GM12878 (cell line): ENCODE data around the gene SH2B2. TPM values are rescaled to one million over a fixed set of nuclear protein-coding genes. Genes with fewer than 3 reads are reported as not detected.

ENCODE experiments used
- ATAC-seq: fragments of 200-7000 bp; cut with Tn5 transposase; 3 replicates; pipeline ENCODE4 v1.9.1; 2020; ENCODE audit warnings: mild to moderate bottlenecking, moderate library complexity
- BruUV-seq: library from RNA; stranded (reverse); fragments of 400-500 nt; replicated peaks from 2 replicates; lab custom pipeline; 2021; lab: Mats Ljungman, UMichigan
- CTCF ChIA-PET: fragments of 300-600 bp; sonication (Branson Sonifier 250); formaldehyde crosslinking; extraction: SDS; loops from one replicate; lab custom pipeline; 2021; ENCODE audit warnings: inconsistent platforms; lab: Yijun Ruan, JAX
- POLR2A ChIA-PET: fragments of 350-600 bp; formaldehyde crosslinking; extraction: SDS; loops from one replicate; lab custom pipeline; 2021; ENCODE audit warnings: inconsistent platforms; lab: Charles Lee
- RAD21 ChIA-PET: fragments of 300-600 bp; sonication (Branson Sonifier 250); formaldehyde crosslinking; loops from one replicate; lab custom pipeline; 2023; ENCODE audit warnings: antibody characterized with exemption; ENCODE audit not compliant: unreplicated experiment; lab: Charles Lee
- SMC1A ChIA-PET: fragments of 300-600 bp; sonication (Branson Sonifier 250); formaldehyde crosslinking; loops from one replicate; lab custom pipeline; 2023; ENCODE audit not compliant: unreplicated experiment, uncharacterized antibody; lab: Charles Lee
- DNase-seq: peaks from one replicate; pipeline ENCODE4 v3.0.0-alpha.2; 2011; ENCODE audit warnings: low read depth, low spot score
- FAIRE-seq: peaks from 3 replicates; lab custom pipeline; 2011; peaks lifted over from hg19 to GRCh38; lab: Jason Lieb, UNC
- H2AFZ ChIP-seq: 2 replicates; pipeline ENCODE4 v1.6.0; 2011; ENCODE audit warnings: low read depth, low read length, control low read depth; ENCODE audit not compliant: control insufficient read depth
- H3K27ac ChIP-seq: 2 replicates; pipeline ENCODE4 v1.5.1; 2011; ENCODE audit warnings: control low read depth; ENCODE audit not compliant: control insufficient read depth, insufficient read depth
- H3K27me3 ChIP-seq, 2 experiments: replicated peaks in 1 of 2; 2 replicates each; pipeline versions ENCODE4 v1.6.0 to v1.6.1; 2011; ENCODE audit warnings: low read length in 1 of 2; ENCODE audit not compliant: control insufficient read depth in 2 of 2, insufficient read depth in 2 of 2
- H3K36me3 ChIP-seq, 2 experiments: 2 replicates each; pipeline ENCODE4 v1.5.1; 2011; ENCODE audit warnings: low read length in 1 of 2; ENCODE audit not compliant: control insufficient read depth in 2 of 2, insufficient read depth in 2 of 2
- H3K4me1 ChIP-seq: 2 replicates; pipeline ENCODE4 v1.6.1; 2011; ENCODE audit warnings: mild to moderate bottlenecking, low read length, moderate library complexity, mixed read lengths; ENCODE audit not compliant: control insufficient read depth, insufficient read depth
- H3K4me2 ChIP-seq: 2 replicates; pipeline ENCODE4 v1.6.0; 2011; ENCODE audit warnings: control low read depth; ENCODE audit not compliant: control insufficient read depth, insufficient read depth
- H3K4me3 ChIP-seq: fragments of 200-600 bp; sonication (generic); 2 replicates; pipeline ENCODE4 v1.5.1; 2016
- H3K79me2 ChIP-seq: 2 replicates; pipeline ENCODE4 v1.6.0; 2011; ENCODE audit warnings: low read length; ENCODE audit not compliant: control insufficient read depth, insufficient read depth
- H3K9ac ChIP-seq: 2 replicates; pipeline ENCODE4 v1.8.0; 2011; ENCODE audit warnings: low read length, control low read depth, mixed read lengths; ENCODE audit not compliant: control insufficient read depth, insufficient read depth
- H3K9me3 ChIP-seq: replicated peaks from 3 replicates; pipeline ENCODE4 v1.5.1; 2011; ENCODE audit warnings: mild to moderate bottlenecking, low read length; ENCODE audit not compliant: control insufficient read depth, insufficient read depth
- H4K20me1 ChIP-seq: 2 replicates; pipeline ENCODE4 v1.6.0; 2011; ENCODE audit not compliant: control insufficient read depth, insufficient read depth
- ASH2L ChIP-seq: fragments of 300-600, 200-600 bp; sonication (generic); IDR thresholded peaks from 2 replicates; pipeline ENCODE4 v1.6.1; 2017; ENCODE audit warnings: low read depth, mild to moderate bottlenecking, borderline replicate concordance
- CTCF ChIP-seq, 3 experiments: IDR thresholded peaks in 2 of 3; conservative IDR thresholded peaks in 1 of 3; 2 replicates each; pipeline ENCODE4 v1.5.1; 2011; ENCODE audit warnings: low read depth in 3 of 3, low read length in 3 of 3, mild to moderate bottlenecking in 3 of 3, control low read depth in 2 of 3, moderate library complexity in 2 of 3, inconsistent platforms in 1 of 3, mixed read lengths in 1 of 3; ENCODE audit not compliant: control insufficient read depth in 2 of 3, insufficient read depth in 1 of 3; ENCODE audit errors: extremely low read depth in 1 of 3
- ELK1 ChIP-seq: IDR thresholded peaks from 2 replicates; pipeline ENCODE4 v1.6.1; 2012; ENCODE audit warnings: low read depth, low read length, improper control_type of control experiment
- EP300 ChIP-seq, 2 experiments: fragments of 150-350 bp in 1 of 2; IDR thresholded peaks; 2 replicates each; pipeline ENCODE4 v1.6.1; 2011 to 2012; ENCODE audit warnings: low read depth in 2 of 2, low read length in 2 of 2, borderline replicate concordance in 1 of 2, improper control_type of control experiment in 1 of 2, inconsistent platforms in 1 of 2; ENCODE audit not compliant: control insufficient read depth in 1 of 2
- ETV6 ChIP-seq, 2 experiments: fragments of 450-650 bp in 1 of 2; IDR thresholded peaks in 1 of 2; conservative IDR thresholded peaks in 1 of 2; 2 replicates each; pipeline ENCODE4 v1.6.1; 2014; ENCODE audit warnings: antibody characterized with exemption in 1 of 2, borderline replicate concordance in 1 of 2, low read depth in 1 of 2, mild to moderate bottlenecking in 1 of 2, moderate library complexity in 1 of 2
- IKZF2 ChIP-seq, 2 experiments: fragments of 450-650 bp; IDR thresholded peaks; 2 replicates each; pipeline ENCODE4 v1.6.1; 2017; ENCODE audit warnings: mild to moderate bottlenecking in 2 of 2, moderate library complexity in 2 of 2
- KDM1A ChIP-seq: fragments of 200-600 bp; sonication (generic); IDR thresholded peaks from 2 replicates; pipeline ENCODE4 v1.6.1; 2016; ENCODE audit warnings: borderline replicate concordance
- RAD21 ChIP-seq: IDR thresholded peaks from 2 replicates; pipeline ENCODE4 v1.6.1; 2011; ENCODE audit warnings: mild to moderate bottlenecking, low read depth, low read length, moderate library complexity; ENCODE audit not compliant: insufficient read depth
- RELB ChIP-seq: fragments of 450-650 bp; IDR thresholded peaks from 2 replicates; pipeline ENCODE4 v1.6.1; 2017; ENCODE audit warnings: low read depth, mild to moderate bottlenecking, moderate library complexity
- SMC3 ChIP-seq: IDR thresholded peaks from 2 replicates; pipeline ENCODE4 v1.6.1; 2011; ENCODE audit warnings: low read length, improper control_type of control experiment, borderline replicate concordance
- SRF ChIP-seq, 2 experiments: IDR thresholded peaks; 2 replicates each; pipeline ENCODE4 v1.6.1; 2011; ENCODE audit warnings: low read depth in 2 of 2, low read length in 2 of 2, mild to moderate bottlenecking in 1 of 2, moderate library complexity in 1 of 2
- TAF1 ChIP-seq: IDR thresholded peaks from 2 replicates; pipeline ENCODE4 v1.6.1; 2011; ENCODE audit warnings: mild to moderate bottlenecking, low read depth, low read length, borderline replicate concordance
- YBX1 ChIP-seq: fragments of 450-650 bp; IDR thresholded peaks from 2 replicates; pipeline ENCODE4 v1.6.1; 2016; ENCODE audit warnings: antibody characterized with exemption
- WGBS: methylation state at CpG from one replicate; pipeline ENCODE4 v1.1.6; 2016; ENCODE audit warnings: low lambda C conversion rate; ENCODE audit not compliant: insufficient replicate concordance, insufficient coverage; ENCODE audit errors: missing lambda C conversion rate; 5-methylcytosine and 5-hydroxymethylcytosine counted together
- in situ Hi-C: fragments of 300-500 bp; cut with MboI; formaldehyde crosslinking; loops from 9 replicates; pipeline ENCODE4 v1.14.3; 2018; ENCODE audit warnings: mixed read lengths
- intact Hi-C: fragments of 100-400 bp; cut with micrococcal nuclease; formaldehyde crosslinking; loops from one replicate; pipeline ENCODE4 v1.14.2; 2022; ENCODE audit not compliant: unreplicated experiment
- polyA plus RNA-seq, 11 experiments: library from polyadenylated mRNA; depleted of rRNA in 4 of 11; unstranded in 6 of 11; stranded (reverse) in 5 of 11; fragments of >200 nt; fragmentation: Nextera tagmentation in 4 of 11; fragmentation: Illumina TruSeq in 1 of 11; extraction: Ambion mirVana in 4 of 11; extraction: Trizol in 1 of 11; gene quantifications; 1 replicate in 1 of 11; 2 replicates in 10 of 11; pipeline versions ENCODE4 v1.2.1 to v1.2.3, GENCODE V29; 2011 to 2016; ENCODE audit warnings: inconsistent platforms in 2 of 11, missing spikeins in 2 of 11, low read depth in 1 of 11
- total RNA-seq, 4 experiments: library from RNA; depleted of rRNA in 3 of 4; stranded (reverse); fragments of >200 nt in 3 of 4; fragmentation: Illumina TruSeq in 1 of 4; extraction: Trizol in 1 of 4; gene quantifications; 2 replicates each; pipeline versions ENCODE4 v1.2.1 to v1.2.3, GENCODE V29; 2013 to 2021

SH2B2 gene
- total and polyA plus RNA-seq, 10 of the 15 experiments (the other 5 are each of a cell fraction or from before 2014, with no cell fraction given), result 0.13 to 55.1 (median 7.4) TPM; not detected in 1

GRCh38 chr7:102272075-102272916 is 14.4 kb upstream of the SH2B2 start (continued):
- TF ChIP-seq SMC3, result peak; percentile 99
- TF ChIP-seq CTCF (IDR thresholded peaks at IDR 0.05 in 2 of 3, conservative IDR thresholded peaks at IDR 0.05 in 1 of 3; ENCODE audit: control insufficient read depth in 2 of 3, extremely low read depth in 1 of 3, insufficient read depth in 1 of 3, low read depth in 3 of 3, low read length in 3 of 3), result peak; percentile 92 to 97 (median 95); a peak in 5 of 6 replicates

- DNase-seq (no peak), ATAC-seq (no peak), FAIRE-seq (no peak)
- Histone ChIP-seq H3K9me3 (no peaks in the 10 kb centered on the region), H3K4me2 (no peak overlapping the region), H3K4me3 (no peak overlapping the region), H3K9ac (no peak overlapping the region), H3K27me3 (no peaks in the 10 kb centered on the region; a peak in 1 of 4 replicates), H2AFZ (no peak overlapping the region), H3K4me1 (no peaks in the 10 kb centered on the region), H4K20me1 (no peaks in the 10 kb centered on the region), H3K36me3 (no peaks in the 10 kb centered on the region; a peak in 1 of 4 replicates), H3K79me2 (no peaks in the 10 kb centered on the region), H3K27ac (no peak overlapping the region)
- BruUV-seq, result no TSS peak
- intact Hi-C loops, result loop anchor here (1.0 to 2.0 kb wide), 4 partner anchors 458 to 730 kb away; no protein-coding TSS in a partner anchor
- ChIA-PET SMC1A (interaction anchor here (0.5 to 1.4 kb wide), 4 partner anchors 38 to 732 kb away, joined by 3 read pairs; no protein-coding TSS in a partner anchor), POLR2A (interaction anchor here (0.6 kb wide), 1 partner anchor 586 kb away, joined by 3 read pairs; no protein-coding TSS in a partner anchor), CTCF (interaction anchor here (1.0 to 5.6 kb wide), 7 partner anchors 36 to 730 kb away, joined by 3 to 39 read pairs (median 4); no protein-coding TSS in a partner anchor), RAD21 (interaction anchor here (1.7 to 2.7 kb wide), 2 partner anchors 670 to 730 kb away, joined by 8 to 14 read pairs; no protein-coding TSS in a partner anchor)
- 55% methylated on average over 16 of the region's 16 CpGs for WGBS
- in situ Hi-C loops, result loop anchor here (5.0 to 25.0 kb wide), 3 partner anchors 671 to 911 kb away; partner anchors contain the start of gene COL26A1
- TF ChIP-seq SRF (IDR thresholded peaks at IDR 0.05; ENCODE audit: low read depth in 2 of 2, low read length in 2 of 2) (no peak), IKZF2 (IDR thresholded peaks at IDR 0.05) (no peak), TAF1 (no peak), RAD21 (no peak), KDM1A (no peak), ASH2L (no peak), RELB (no peak), ETV6 (conservative IDR thresholded peaks at IDR 0.05 in 1 of 2, IDR thresholded peaks at IDR 0.05 in 1 of 2; ENCODE audit: borderline replicate concordance in 1 of 2, low read depth in 1 of 2) (no peak), ELK1 (no peak), YBX1 (no peak), EP300 (IDR thresholded peaks at IDR 0.05; ENCODE audit: borderline replicate concordance in 1 of 2, control insufficient read depth in 1 of 2, low read depth in 2 of 2, low read length in 2 of 2) (no peak)
These were observed 13.5 kb upstream of the SH2B2 start for GRCh38 chr7:102272917-102273748.
